Parathyroid adenoma (tissue), 2 donors: ENCODE results near the gene TRIP10.
"Not testable (repeated sequence)": the region's sequence is repeated elsewhere in the genome, so short reads cannot be mapped to it uniquely, and the experiment has no call there.

Experiments
- H2AFZ ChIP-seq: fragments of 300-600 bp; sonication (generic); one replicate; pipeline ENCODE4 v1.7.0; 2017; ENCODE audit warnings: antibody characterized with exemption, mild to moderate bottlenecking
- H3K27ac ChIP-seq: fragments of 300-600 bp; sonication (generic); one replicate; pipeline ENCODE4 v1.7.0; 2017
- H3K27me3 ChIP-seq: fragments of 300-600 bp; sonication (generic); one replicate; pipeline ENCODE4 v1.7.0; 2017; ENCODE audit warnings: low read length; ENCODE audit not compliant: control insufficient read depth, insufficient read depth
- H3K36me3 ChIP-seq: fragments of 300-600 bp; sonication (generic); one replicate; pipeline ENCODE4 v1.7.0; 2017; ENCODE audit warnings: low read length; ENCODE audit not compliant: control insufficient read depth, insufficient read depth
- H3K4me1 ChIP-seq: fragments of 300-600 bp; sonication (generic); one replicate; pipeline ENCODE4 v1.7.0; 2017; ENCODE audit warnings: control low read depth
- H3K4me2 ChIP-seq: fragments of 300-600 bp; sonication (generic); one replicate; pipeline ENCODE4 v1.7.0; 2017; ENCODE audit warnings: low read length
- H3K4me3 ChIP-seq: fragments of 300-600 bp; sonication (generic); one replicate; pipeline ENCODE4 v1.7.0; 2017; ENCODE audit warnings: low read depth, low read length
- H3K79me2 ChIP-seq: fragments of 300-600 bp; sonication (generic); one replicate; pipeline ENCODE4 v1.7.0; 2017; ENCODE audit warnings: control low read depth
- H3K9ac ChIP-seq: fragments of 300-600 bp; sonication (generic); one replicate; pipeline ENCODE4 v1.7.0; 2017; ENCODE audit warnings: mild to moderate bottlenecking
- H3K9me3 ChIP-seq: fragments of 300-600 bp; sonication (generic); one replicate; pipeline ENCODE4 v1.7.0; 2017; ENCODE audit warnings: low read length; ENCODE audit not compliant: control insufficient read depth
- TF ChIP-seq, protein P1 (sequence below): fragments of 300-600 bp; sonication (generic); IDR thresholded peaks from one replicate; pipeline ENCODE4 v1.7.0; 2017; ENCODE audit warnings: antibody characterized with exemption, mild to moderate bottlenecking
- donor health status: primary hyperparathyroidism.

The TRIP10 gene

DNA sequence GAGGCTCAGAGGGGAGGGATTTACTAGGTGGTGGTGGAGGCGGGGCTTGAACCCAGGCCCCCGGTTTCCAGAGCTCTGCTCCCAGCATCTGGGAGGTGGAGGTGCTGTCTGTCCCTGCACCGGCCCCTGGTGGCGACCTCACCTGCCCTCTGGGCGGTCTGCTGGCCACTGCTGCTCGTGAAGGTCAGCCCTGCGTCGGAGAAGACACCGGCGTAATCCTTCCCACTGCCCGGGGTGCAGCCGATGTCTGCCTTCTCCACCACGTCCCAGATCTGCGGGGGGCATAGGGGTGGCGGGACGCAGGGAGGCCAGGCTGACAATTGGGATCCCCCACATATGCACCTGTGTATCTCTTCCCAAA, 31.8 kb upstream of the TRIP10 start:
- no peak overlapping the region for H3K9ac ChIP-seq
- no peak overlapping the region for H3K4me2 ChIP-seq
- no peak overlapping the region for H3K27ac ChIP-seq
- H3K4me3 ChIP-seq = no peak overlapping the region
- H3K79me2 ChIP-seq = no peaks in the 10 kb centered on the region
- no peak overlapping the region for H2AFZ ChIP-seq
- H3K27me3 ChIP-seq = no peaks in the 10 kb centered on the region
- H3K36me3 ChIP-seq = no peaks in the 10 kb centered on the region
- H3K4me1 ChIP-seq = no peaks in the 10 kb centered on the region
- TF ChIP-seq, protein P1, sequence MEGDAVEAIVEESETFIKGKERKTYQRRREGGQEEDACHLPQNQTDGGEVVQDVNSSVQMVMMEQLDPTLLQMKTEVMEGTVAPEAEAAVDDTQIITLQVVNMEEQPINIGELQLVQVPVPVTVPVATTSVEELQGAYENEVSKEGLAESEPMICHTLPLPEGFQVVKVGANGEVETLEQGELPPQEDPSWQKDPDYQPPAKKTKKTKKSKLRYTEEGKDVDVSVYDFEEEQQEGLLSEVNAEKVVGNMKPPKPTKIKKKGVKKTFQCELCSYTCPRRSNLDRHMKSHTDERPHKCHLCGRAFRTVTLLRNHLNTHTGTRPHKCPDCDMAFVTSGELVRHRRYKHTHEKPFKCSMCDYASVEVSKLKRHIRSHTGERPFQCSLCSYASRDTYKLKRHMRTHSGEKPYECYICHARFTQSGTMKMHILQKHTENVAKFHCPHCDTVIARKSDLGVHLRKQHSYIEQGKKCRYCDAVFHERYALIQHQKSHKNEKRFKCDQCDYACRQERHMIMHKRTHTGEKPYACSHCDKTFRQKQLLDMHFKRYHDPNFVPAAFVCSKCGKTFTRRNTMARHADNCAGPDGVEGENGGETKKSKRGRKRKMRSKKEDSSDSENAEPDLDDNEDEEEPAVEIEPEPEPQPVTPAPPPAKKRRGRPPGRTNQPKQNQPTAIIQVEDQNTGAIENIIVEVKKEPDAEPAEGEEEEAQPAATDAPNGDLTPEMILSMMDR = no peak
- no peaks in the 10 kb centered on the region for H3K9me3 ChIP-seq

DNA sequence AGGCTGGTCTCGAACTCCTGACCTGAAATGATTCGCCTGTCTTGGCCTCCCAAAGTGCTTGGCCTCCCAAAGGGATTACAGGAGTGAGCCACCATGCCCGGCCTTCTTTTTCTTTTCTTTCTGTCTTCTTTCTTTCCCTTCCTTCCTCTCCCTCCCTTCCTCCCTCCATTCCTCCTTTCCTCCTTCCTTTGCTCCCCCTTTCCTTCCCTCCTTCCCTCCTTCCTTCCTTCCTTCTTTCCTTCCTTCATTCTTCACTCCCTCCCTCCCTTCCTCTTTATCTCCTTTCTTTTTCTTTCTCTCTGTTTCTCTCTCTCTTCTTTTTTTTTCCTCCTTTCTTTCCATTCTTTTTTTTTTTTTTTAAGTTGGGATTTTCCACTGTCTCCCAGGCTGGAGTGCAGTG, 31.1 kb upstream of the TRIP10 start:
- Histone ChIP-seq H3K79me2 (no peaks in the 10 kb centered on the region), H3K9ac (no peak overlapping the region)
- TF ChIP-seq, protein P1 = no peak

DNA sequence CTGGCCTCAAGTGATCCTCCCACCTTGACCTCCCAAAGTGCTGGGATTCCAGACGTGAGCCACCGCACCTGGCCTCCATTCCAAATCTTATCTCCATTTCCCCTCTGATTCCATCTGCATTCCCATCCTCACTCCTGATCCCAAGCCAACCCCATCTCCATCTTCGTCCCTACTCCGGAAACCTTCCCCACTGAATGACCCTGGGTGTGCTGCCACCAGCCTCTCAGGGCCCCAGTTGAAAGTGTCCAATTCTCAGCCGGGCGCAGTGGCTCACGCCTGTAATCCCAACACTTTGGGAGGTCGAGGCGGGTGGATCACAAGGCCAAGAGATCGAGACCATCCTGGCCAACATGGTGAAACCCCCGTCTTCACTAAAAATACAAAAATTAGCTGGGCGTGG, 30.6 kb upstream of the TRIP10 start:
- H3K4me1 ChIP-seq, H3K4me2 ChIP-seq, H3K4me3 ChIP-seq, H3K79me2 ChIP-seq, H2AFZ ChIP-seq, H3K36me3 ChIP-seq, H3K27me3 ChIP-seq, H3K9ac ChIP-seq, H3K9me3 ChIP-seq, H3K27ac ChIP-seq: not testable (repeated sequence)

More for the DNA sequence above, 31.1 kb upstream of the TRIP10 start:
- Histone ChIP-seq H3K27ac (no peak overlapping the region), H3K9me3 (no peaks in the 10 kb centered on the region), H3K4me2 (no peak overlapping the region), H3K4me3 (no peak overlapping the region), H2AFZ (no peak overlapping the region), H3K36me3 (no peaks in the 10 kb centered on the region), H3K4me1 (no peaks in the 10 kb centered on the region), H3K27me3 (no peaks in the 10 kb centered on the region)

DNA sequence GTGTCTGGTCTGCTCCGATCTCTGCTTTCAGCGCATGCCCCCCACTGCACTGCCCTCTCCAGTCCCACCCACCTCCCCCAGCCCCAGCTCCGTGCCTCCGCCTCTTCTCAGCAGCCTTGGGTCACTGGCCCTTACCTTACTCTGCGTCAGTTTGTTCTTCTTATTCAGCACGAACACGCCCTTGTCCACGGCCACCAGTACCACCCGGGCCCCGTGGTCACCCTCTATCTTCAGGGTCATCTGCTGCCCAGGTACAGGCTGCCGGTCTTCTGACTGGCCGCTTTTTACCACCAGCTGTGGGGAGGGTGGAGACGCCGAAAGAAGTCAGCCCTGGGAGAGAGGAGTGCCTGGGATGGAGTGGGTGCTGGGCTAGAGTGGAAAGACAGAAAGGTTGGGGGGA, 29.9 kb upstream of the TRIP10 start:
- H3K9ac ChIP-seq = no peak overlapping the region
- no peaks in the 10 kb centered on the region for H3K9me3 ChIP-seq
- no peaks in the 10 kb centered on the region for H3K36me3 ChIP-seq
- H3K79me2 ChIP-seq = no peaks in the 10 kb centered on the region
- no peak overlapping the region for H3K4me2 ChIP-seq
- H3K27me3 ChIP-seq = no peaks in the 10 kb centered on the region
- no peak overlapping the region for H2AFZ ChIP-seq
- H3K4me3 ChIP-seq = no peak overlapping the region
- TF ChIP-seq, protein P1 = no peak
- H3K4me1 ChIP-seq = no peaks in the 10 kb centered on the region
- no peak overlapping the region for H3K27ac ChIP-seq

DNA sequence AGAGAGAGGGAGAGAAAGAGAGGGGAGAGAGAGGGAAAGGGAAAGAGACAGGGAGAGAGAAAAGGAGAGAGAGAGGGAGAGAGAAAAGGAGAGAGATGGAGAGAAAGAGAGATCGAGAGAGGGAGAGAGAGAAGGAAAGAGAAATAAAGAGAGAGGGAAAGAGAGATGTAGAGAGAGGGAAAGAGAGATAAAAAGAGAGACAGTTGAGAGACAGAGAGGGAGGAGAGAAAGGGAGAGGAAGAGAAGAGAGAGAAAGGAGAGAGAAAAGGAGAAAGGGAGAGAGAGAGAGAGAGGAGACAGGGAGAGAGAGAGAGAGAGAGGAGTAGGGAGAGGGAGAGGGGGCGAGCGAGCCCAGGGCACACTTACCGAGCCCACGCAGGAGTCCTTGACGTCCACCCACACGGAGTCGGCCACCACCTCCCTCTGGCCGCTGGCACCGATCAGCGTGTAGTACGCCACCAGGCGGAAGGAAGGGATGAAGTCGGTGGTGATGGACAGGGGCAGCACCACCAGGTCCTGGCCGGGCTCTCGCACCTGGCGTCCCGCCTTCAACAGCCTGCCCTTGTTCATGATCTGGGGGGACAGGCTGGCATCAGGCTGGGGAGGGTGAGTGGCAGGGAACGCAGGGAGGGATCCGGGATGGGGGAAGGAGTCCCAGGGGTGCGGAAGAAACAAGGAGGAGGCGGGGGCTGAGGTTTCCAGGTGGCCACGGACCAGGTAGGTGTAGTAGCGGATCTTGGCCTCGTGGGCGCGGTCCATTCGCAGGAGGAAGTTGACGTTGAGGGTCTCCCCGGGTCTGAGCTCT, 29.0 kb upstream of the TRIP10 start:
- Histone ChIP-seq H3K9me3 (no peaks in the 10 kb centered on the region), H3K79me2 (no peaks in the 10 kb centered on the region), H2AFZ (peak overlapping the region; percentile 1), H3K4me2 (peak overlapping the region; percentile 35), H3K36me3 (no peaks in the 10 kb centered on the region), H3K4me1 (no peaks in the 10 kb centered on the region), H3K27ac (no peak overlapping the region), H3K9ac (no peak overlapping the region), H3K4me3 (no peak overlapping the region), H3K27me3 (no peaks in the 10 kb centered on the region)
- TF ChIP-seq, protein P1 = no peak
